Keratinocyte (primary cell): ENCODE results near the gene TBC1D2. TPM values are rescaled to one million over a fixed set of nuclear protein-coding genes. Genes with fewer than 3 reads are reported as not detected.

Source experiments
- DNase-seq: peaks from one replicate; pipeline ENCODE4 v3.0.0-alpha.2; 2011; ENCODE audit warnings: low read depth, missing footprints, low spot score
- FAIRE-seq: peaks from 2 replicates; lab custom pipeline; 2011; peaks lifted over from hg19 to GRCh38; lab: Jason Lieb, UNC
- H2AFZ ChIP-seq: 2 replicates; pipeline ENCODE4 v1.6.0; 2012; ENCODE audit warnings: low read length, control low read depth, inconsistent platforms; ENCODE audit not compliant: control insufficient read depth
- H3K27ac ChIP-seq: 2 replicates; pipeline ENCODE4 v1.5.1; 2011; ENCODE audit warnings: low read length; ENCODE audit not compliant: control insufficient read depth, insufficient read depth
- H3K27me3 ChIP-seq: 3 replicates; pipeline ENCODE4 v1.6.0; 2011; ENCODE audit warnings: low read length; ENCODE audit not compliant: control insufficient read depth, insufficient read depth; ENCODE audit errors: extremely low read depth
- H3K36me3 ChIP-seq, 2 experiments: 2 replicates in 1 of 2; 3 replicates in 1 of 2; pipeline ENCODE4 v1.5.1; 2011; ENCODE audit warnings: low read length in 2 of 2, mild to moderate bottlenecking in 1 of 2; ENCODE audit not compliant: control insufficient read depth in 2 of 2, insufficient read depth in 2 of 2; ENCODE audit errors: extremely low read depth in 1 of 2
- H3K4me1 ChIP-seq: 3 replicates; pipeline ENCODE4 v1.5.1; 2011; ENCODE audit warnings: low read length; ENCODE audit not compliant: control insufficient read depth, insufficient read depth; ENCODE audit errors: extremely low read depth
- H3K4me2 ChIP-seq: 3 replicates; pipeline ENCODE4 v1.6.0; 2011; ENCODE audit warnings: low read depth, low read length; ENCODE audit not compliant: control insufficient read depth, insufficient read depth; ENCODE audit errors: extremely low read depth
- H3K4me3 ChIP-seq, 3 experiments: fragments of 200-600 bp in 1 of 3; sonication (generic) in 1 of 3; 2 replicates in 2 of 3; 3 replicates in 1 of 3; pipeline ENCODE4 v1.5.1; 2011 to 2016; ENCODE audit warnings: low read length in 3 of 3, mild to moderate bottlenecking in 3 of 3, control low read depth in 2 of 3, inconsistent platforms in 1 of 3, low read depth in 1 of 3, mixed read lengths in 1 of 3, mixed run types in 1 of 3, moderate library complexity in 1 of 3; ENCODE audit not compliant: control insufficient read depth in 2 of 3, insufficient read depth in 2 of 3; ENCODE audit errors: extremely low read depth in 1 of 3
- H3K79me2 ChIP-seq: 2 replicates; pipeline ENCODE4 v1.6.0; 2012; ENCODE audit warnings: low read length; ENCODE audit not compliant: control insufficient read depth, insufficient read depth
- H3K9ac ChIP-seq: 3 replicates; pipeline ENCODE4 v1.6.0; 2011; ENCODE audit warnings: low read length; ENCODE audit not compliant: control insufficient read depth, insufficient read depth; ENCODE audit errors: extremely low read depth
- H3K9me1 ChIP-seq: 3 replicates; pipeline ENCODE4 v1.6.0; 2011; ENCODE audit warnings: low read length; ENCODE audit not compliant: control insufficient read depth, insufficient read depth; ENCODE audit errors: extremely low read depth
- H3K9me3 ChIP-seq: 2 replicates; pipeline ENCODE4 v1.5.1; 2012; ENCODE audit warnings: low read depth, low read length; ENCODE audit not compliant: control insufficient read depth
- H4K20me1 ChIP-seq: 3 replicates; pipeline ENCODE4 v1.6.0; 2011; ENCODE audit warnings: low read length; ENCODE audit not compliant: control insufficient read depth, insufficient read depth; ENCODE audit errors: extremely low read depth
- CTCF ChIP-seq, 3 experiments: IDR thresholded peaks in 1 of 3; conservative IDR thresholded peaks in 1 of 3; optimal IDR thresholded peaks in 1 of 3; 2 replicates in 2 of 3; 3 replicates in 1 of 3; pipeline versions ENCODE3 to v1.5.1; 2011; ENCODE audit warnings: low read length in 3 of 3, mild to moderate bottlenecking in 3 of 3, moderate library complexity in 2 of 3, control low read depth in 1 of 3, inconsistent platforms in 1 of 3; ENCODE audit not compliant: insufficient read depth in 2 of 3; ENCODE audit errors: extremely low read depth in 1 of 3
- EZH2 ChIP-seq: IDR thresholded peaks from one replicate; pipeline ENCODE4 v1.6.1; 2012; ENCODE audit warnings: inconsistent platforms, mild to moderate bottlenecking, low read length, moderate library complexity
- dilution Hi-C: fragments of 300-500 bp; cut with MboI; formaldehyde crosslinking; loops from one replicate; pipeline ENCODE4 v1.7.0; 2020; ENCODE audit warnings: low sequenced_read_pairs; ENCODE audit not compliant: extremely low pct_ligation_motif_present
- polyA plus RNA-seq, 5 experiments: library from polyadenylated mRNA; depleted of rRNA in 3 of 5; stranded (reverse) in 3 of 5; stranded (forward) in 1 of 5; unstranded in 1 of 5; fragments of >200 nt; gene quantifications; 1 replicate in 1 of 5; 2 replicates in 3 of 5; 3 replicates in 1 of 5; pipeline versions ENCODE4 v1.2.1 to v1.2.3, GENCODE V29; 2011 to 2012; ENCODE audit warnings: missing spikeins in 2 of 5, low read depth in 1 of 5, low replicate concordance in 1 of 5

The TBC1D2 gene
- polyA plus RNA-seq, 1 donor (not counting 4 experiments of a cell fraction or from before 2014, with no cell fraction given): 59.2 TPM

GRCh38 chr9:98206754-98207153, 48.7 kb downstream of the TBC1D2 start:
- Histone ChIP-seq H3K36me3 (peaks cover 53 to 69% of the 10 kb centered on the region in 2 experiments), H3K4me3 (no peak overlapping the region), H3K4me2 (no peak overlapping the region), H2AFZ (no peak overlapping the region), H3K4me1 (peaks cover 24% of the 10 kb centered on the region), H3K27ac (peak overlapping the region; percentile 27), H3K9me1 (no peaks in the 10 kb centered on the region), H3K27me3 (no peaks in the 10 kb centered on the region), H4K20me1 (no peaks in the 10 kb centered on the region), H3K79me2 (no peaks in the 10 kb centered on the region), H3K9me3 (no peaks in the 10 kb centered on the region), H3K9ac (no peak overlapping the region)
- TF ChIP-seq EZH2 (no peak), CTCF (optimal IDR thresholded peaks at IDR 0.05 in 1 of 3, IDR thresholded peaks at IDR 0.05 in 1 of 3, conservative IDR thresholded peaks at IDR 0.05 in 1 of 3; ENCODE audit: extremely low read depth in 1 of 3, insufficient read depth in 2 of 3, low read length in 3 of 3) (no peak)
- FAIRE-seq: peak; percentile 84
- dilution Hi-C loops: no loop called here
- DNase-seq: no peak

- dilution Hi-C loops: no loop called here
- no peak for DNase-seq
- no peaks in the 10 kb centered on the region for H3K79me2 ChIP-seq
- H3K9me3 ChIP-seq: no peaks in the 10 kb centered on the region
- TF ChIP-seq CTCF (optimal IDR thresholded peaks at IDR 0.05 in 1 of 3, IDR thresholded peaks at IDR 0.05 in 1 of 3, conservative IDR thresholded peaks at IDR 0.05 in 1 of 3; ENCODE audit: extremely low read depth in 1 of 3, insufficient read depth in 2 of 3, low read length in 3 of 3) (no peak), EZH2 (no peak)
- peaks cover 46 to 63% of the 10 kb centered on the region in 2 experiments for H3K36me3 ChIP-seq
- H3K9me1 ChIP-seq: no peaks in the 10 kb centered on the region
- H3K9ac ChIP-seq: no peak overlapping the region
- H2AFZ ChIP-seq: no peak overlapping the region
- H3K27me3 ChIP-seq: no peaks in the 10 kb centered on the region
- no peak for FAIRE-seq
- peaks cover 24% of the 10 kb centered on the region for H3K4me1 ChIP-seq
- no peaks in the 10 kb centered on the region for H4K20me1 ChIP-seq
- H3K27ac ChIP-seq: no peak overlapping the region
- H3K4me2 ChIP-seq: no peak overlapping the region
- H3K4me3 ChIP-seq: no peak overlapping the region
These were observed 50.8 kb downstream of the TBC1D2 start for GRCh38 chr9:98204692-98205091.
